ENCODE data around the gene IL5RA. TPM values are rescaled to one million over a fixed set of nuclear protein-coding genes. Genes with fewer than 3 reads are reported as not detected.
A peak's percentile ranks its signal among the peaks of the same experiment; 100 is the strongest.

Gene IL5RA
- total and polyA plus RNA-seq, 2 experiments from 2014 or later: not detected

DNA sequence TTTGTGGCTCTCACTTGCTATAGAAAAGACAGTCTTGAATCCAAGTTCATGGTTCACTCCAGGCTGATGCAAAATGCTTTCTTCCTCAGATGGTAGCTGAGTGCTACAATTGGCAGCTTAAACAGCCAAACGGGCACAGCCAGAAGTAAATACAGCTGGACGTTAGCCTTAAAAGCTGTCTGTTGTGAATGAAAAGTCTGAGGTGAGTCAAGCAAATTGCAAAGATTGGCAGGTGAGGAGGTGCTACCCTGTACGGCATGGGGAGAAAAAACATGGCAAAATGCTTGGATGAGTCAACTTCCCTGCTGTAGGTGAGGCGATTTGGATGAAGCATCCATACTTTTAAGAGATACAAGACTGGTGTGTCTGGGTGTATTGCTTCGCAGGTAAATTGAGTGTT, 40.5 kb downstream of the IL5RA start:
- H3K9me2 ChIP-seq (ENCODE audit: insufficient read depth): no peaks in the 10 kb centered on the region
- H3K27me3 ChIP-seq (replicated peaks; ENCODE audit: insufficient read depth): no peaks in the 10 kb centered on the region
- H3K9ac ChIP-seq: no peak overlapping the region
- no peak for DNase-seq
- WGBS, 2 experiments (ENCODE audit: low coverage in 1 of 2, low lambda C conversion rate in 2 of 2, missing lambda C conversion rate in 2 of 2): 14 to 20% methylated on average over 5 of the region's 5 CpGs
- TF ChIP-seq EZH2phosphoT487 (IDR thresholded peaks at IDR 0.05; ENCODE audit: insufficient read depth, low read depth) (no peak), EZH2 (IDR thresholded peaks at IDR 0.05; ENCODE audit: insufficient read depth, poor library complexity, severe bottlenecking) (no peak)
- H3K36me3 ChIP-seq (ENCODE audit: low read depth): no peaks in the 10 kb centered on the region
- H3K4me1 ChIP-seq (ENCODE audit: insufficient read depth): no peaks in the 10 kb centered on the region
- no peaks in the 10 kb centered on the region for H4K20me1 ChIP-seq (ENCODE audit: insufficient read depth)
- H3K79me2 ChIP-seq (ENCODE audit: insufficient read depth): no peaks in the 10 kb centered on the region
- no peak overlapping the region for H3K4me2 ChIP-seq (ENCODE audit: unreplicated experiment)
- H3K9me3 ChIP-seq (ENCODE audit: low read depth): no peaks in the 10 kb centered on the region
- H3F3A ChIP-seq (ENCODE audit: insufficient read depth): no peaks in the 10 kb centered on the region
- H3K4me3 ChIP-seq: no peak overlapping the region
- no peak overlapping the region for H2AFZ ChIP-seq
- in situ Hi-C loops (cut with MboI): no loop called here
- H3K27ac ChIP-seq: no peak overlapping the region

DNA sequence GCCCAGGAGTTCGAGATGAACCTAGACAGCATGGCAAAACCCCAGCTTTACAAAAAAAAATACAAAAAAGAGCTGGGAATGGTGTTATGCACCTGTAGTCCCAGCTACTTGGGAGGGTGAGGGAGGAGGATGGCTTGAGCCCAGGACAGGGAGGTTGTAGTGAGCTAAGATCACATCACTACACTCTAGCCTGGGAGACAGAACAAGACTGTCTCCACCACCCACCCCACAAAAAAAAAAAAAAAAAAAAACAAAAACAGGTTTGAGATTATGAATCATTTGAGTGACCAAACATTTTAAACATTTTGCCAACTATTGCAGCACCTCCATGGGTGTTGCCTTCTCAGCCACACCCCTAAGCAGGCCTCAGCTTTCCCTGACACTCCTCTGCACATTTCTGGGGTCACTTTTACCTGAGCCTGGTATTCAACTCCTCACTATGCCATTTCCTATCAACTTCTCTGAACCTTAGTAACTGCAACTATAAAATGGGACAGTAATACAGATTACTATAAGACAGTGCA, 41.8 kb downstream of the IL5RA start:
- Histone ChIP-seq H3K4me3 (no peak overlapping the region), H3K4me1 (ENCODE audit: insufficient read depth) (no peaks in the 10 kb centered on the region), H3K79me2 (ENCODE audit: insufficient read depth) (no peaks in the 10 kb centered on the region), H3K27ac (no peak overlapping the region), H3F3A (ENCODE audit: insufficient read depth) (no peaks in the 10 kb centered on the region), H4K20me1 (ENCODE audit: insufficient read depth) (no peaks in the 10 kb centered on the region), H3K9me2 (ENCODE audit: insufficient read depth) (no peaks in the 10 kb centered on the region), H3K4me2 (ENCODE audit: unreplicated experiment) (no peak overlapping the region), H3K9me3 (ENCODE audit: low read depth) (no peaks in the 10 kb centered on the region), H2AFZ (no peak overlapping the region), H3K27me3 (replicated peaks; ENCODE audit: insufficient read depth) (no peaks in the 10 kb centered on the region), H3K9ac (no peak overlapping the region), H3K36me3 (ENCODE audit: low read depth) (no peaks in the 10 kb centered on the region)
- no peak for TF ChIP-seq EZH2 (IDR thresholded peaks at IDR 0.05; ENCODE audit: insufficient read depth, poor library complexity, severe bottlenecking)
- TF ChIP-seq EZH2phosphoT487 (IDR thresholded peaks at IDR 0.05; ENCODE audit: insufficient read depth, low read depth): no peak
- WGBS, 2 experiments (ENCODE audit: low coverage in 1 of 2, low lambda C conversion rate in 2 of 2, missing lambda C conversion rate in 2 of 2): 10 to 17% methylated on average over 1 of the region's 1 CpG
- in situ Hi-C loops (cut with MboI): no loop called here
- DNase-seq: no peak

DNA sequence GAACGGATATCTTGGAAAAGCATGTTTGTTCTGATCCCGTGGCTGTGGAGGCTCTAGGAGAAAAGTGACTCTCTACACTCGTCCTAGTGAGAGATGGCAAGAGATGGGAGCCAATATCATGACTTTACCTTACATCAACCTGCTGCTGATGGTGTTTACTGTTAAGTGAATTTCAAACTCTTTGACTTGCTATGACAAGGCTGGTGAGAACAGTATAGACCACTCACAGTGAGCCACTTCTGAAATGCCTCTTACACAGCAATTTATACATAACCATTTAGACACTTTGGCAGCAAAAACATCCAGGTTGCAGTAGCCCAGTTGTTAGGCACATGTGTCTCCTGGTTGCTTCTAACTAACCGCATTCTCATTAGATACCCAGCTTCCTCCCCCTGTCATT, 43.3 kb downstream of the IL5RA start:
- Histone ChIP-seq H3K4me1 (ENCODE audit: insufficient read depth) (no peaks in the 10 kb centered on the region), H3K27ac (no peak overlapping the region), H3K9ac (no peak overlapping the region), H4K20me1 (ENCODE audit: insufficient read depth) (no peaks in the 10 kb centered on the region), H3K9me3 (ENCODE audit: low read depth) (no peaks in the 10 kb centered on the region), H3K9me2 (ENCODE audit: insufficient read depth) (no peaks in the 10 kb centered on the region), H3K36me3 (ENCODE audit: low read depth) (no peaks in the 10 kb centered on the region), H3K79me2 (ENCODE audit: insufficient read depth) (no peaks in the 10 kb centered on the region), H3K4me3 (no peak overlapping the region), H2AFZ (no peak overlapping the region), H3K27me3 (replicated peaks; ENCODE audit: insufficient read depth) (no peaks in the 10 kb centered on the region), H3F3A (ENCODE audit: insufficient read depth) (no peaks in the 10 kb centered on the region), H3K4me2 (ENCODE audit: unreplicated experiment) (no peak overlapping the region)
- no peak for DNase-seq
- WGBS, 2 experiments (ENCODE audit: low coverage in 1 of 2, low lambda C conversion rate in 2 of 2, missing lambda C conversion rate in 2 of 2): 23 to 24% methylated on average over 4 of the region's 4 CpGs
- in situ Hi-C loops (cut with MboI): no loop called here
- TF ChIP-seq EZH2phosphoT487 (IDR thresholded peaks at IDR 0.05; ENCODE audit: insufficient read depth, low read depth) (no peak), EZH2 (IDR thresholded peaks at IDR 0.05; ENCODE audit: insufficient read depth, poor library complexity, severe bottlenecking) (no peak)

DNA sequence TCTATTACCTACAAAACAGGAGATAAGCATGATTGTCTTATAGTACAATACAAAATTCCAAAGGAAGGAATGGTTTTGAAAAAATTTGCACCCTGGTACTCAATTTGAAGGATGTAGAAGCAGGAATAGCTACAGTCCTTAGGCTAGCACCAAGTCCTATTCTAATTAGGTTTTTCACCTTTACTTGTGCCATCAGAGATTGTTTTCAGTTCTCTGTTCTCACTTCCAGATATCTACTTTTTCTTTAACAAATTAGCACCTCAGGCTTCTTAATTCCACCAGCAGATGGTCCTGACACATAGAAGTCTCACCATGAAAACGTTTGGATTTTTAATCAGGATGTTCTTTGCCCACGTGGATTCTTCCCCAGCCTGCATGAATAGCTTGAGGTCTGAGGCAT, 43.8 kb downstream of the IL5RA start:
- no peak for TF ChIP-seq EZH2phosphoT487 (IDR thresholded peaks at IDR 0.05; ENCODE audit: insufficient read depth, low read depth)
- TF ChIP-seq EZH2 (IDR thresholded peaks at IDR 0.05; ENCODE audit: insufficient read depth, poor library complexity, severe bottlenecking): no peak
- Histone ChIP-seq H3K9me2 (ENCODE audit: insufficient read depth) (no peaks in the 10 kb centered on the region), H3K27me3 (replicated peaks; ENCODE audit: insufficient read depth) (no peaks in the 10 kb centered on the region), H4K20me1 (ENCODE audit: insufficient read depth) (no peaks in the 10 kb centered on the region), H3K4me1 (ENCODE audit: insufficient read depth) (no peaks in the 10 kb centered on the region), H3K36me3 (ENCODE audit: low read depth) (no peaks in the 10 kb centered on the region), H3K27ac (no peak overlapping the region), H3K79me2 (ENCODE audit: insufficient read depth) (no peaks in the 10 kb centered on the region), H3K9me3 (ENCODE audit: low read depth) (no peaks in the 10 kb centered on the region), H3K4me2 (ENCODE audit: unreplicated experiment) (no peak overlapping the region), H3K4me3 (no peak overlapping the region), H3F3A (ENCODE audit: insufficient read depth) (no peaks in the 10 kb centered on the region), H3K9ac (no peak overlapping the region), H2AFZ (no peak overlapping the region)
- in situ Hi-C loops (cut with MboI): no loop called here
- DNase-seq: no peak
- WGBS, 2 experiments (ENCODE audit: low coverage in 1 of 2, low lambda C conversion rate in 2 of 2, missing lambda C conversion rate in 2 of 2): 3 to 6% methylated on average over 2 of the region's 2 CpGs

DNA sequence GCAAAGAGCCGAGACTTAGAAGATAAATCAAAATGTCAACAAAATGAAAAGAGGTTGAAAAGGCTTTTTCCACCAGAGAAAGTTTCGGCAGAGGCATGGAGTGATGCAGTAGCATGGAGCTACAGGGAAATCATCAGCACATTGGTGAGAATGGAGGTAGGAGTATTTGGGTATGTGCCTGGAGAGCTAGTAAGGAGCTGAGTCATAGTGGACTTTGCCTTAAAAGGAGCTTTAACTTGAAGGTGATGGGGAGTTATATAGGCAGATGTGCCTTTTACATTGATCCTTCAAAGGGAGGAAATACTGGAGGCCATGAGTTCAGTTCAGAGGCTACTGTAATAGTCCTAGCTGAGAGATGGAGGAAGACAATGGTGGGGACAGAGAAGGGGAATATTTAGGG, 44.3 kb downstream of the IL5RA start:
- WGBS, 2 experiments (ENCODE audit: low coverage in 1 of 2, low lambda C conversion rate in 2 of 2, missing lambda C conversion rate in 2 of 2): 37 to 52% methylated on average over 2 of the region's 2 CpGs
- no peak overlapping the region for H3K4me2 ChIP-seq (ENCODE audit: unreplicated experiment)
- H3F3A ChIP-seq (ENCODE audit: insufficient read depth): no peaks in the 10 kb centered on the region
- DNase-seq: peak; percentile 27
- H2AFZ ChIP-seq: no peak overlapping the region
- no peaks in the 10 kb centered on the region for H4K20me1 ChIP-seq (ENCODE audit: insufficient read depth)
- H3K9ac ChIP-seq: no peak overlapping the region
- no peaks in the 10 kb centered on the region for H3K4me1 ChIP-seq (ENCODE audit: insufficient read depth)
- in situ Hi-C loops (cut with MboI): no loop called here
- TF ChIP-seq EZH2 (IDR thresholded peaks at IDR 0.05; ENCODE audit: insufficient read depth, poor library complexity, severe bottlenecking) (no peak), EZH2phosphoT487 (IDR thresholded peaks at IDR 0.05; ENCODE audit: insufficient read depth, low read depth) (no peak)
- H3K9me3 ChIP-seq (ENCODE audit: low read depth): no peaks in the 10 kb centered on the region
- H3K79me2 ChIP-seq (ENCODE audit: insufficient read depth): no peaks in the 10 kb centered on the region
- no peak overlapping the region for H3K4me3 ChIP-seq
- H3K27ac ChIP-seq: no peak overlapping the region
- no peaks in the 10 kb centered on the region for H3K27me3 ChIP-seq (replicated peaks; ENCODE audit: insufficient read depth)
- H3K9me2 ChIP-seq (ENCODE audit: insufficient read depth): no peaks in the 10 kb centered on the region
- no peaks in the 10 kb centered on the region for H3K36me3 ChIP-seq (ENCODE audit: low read depth)

Measured in GM23248 (cell line).